Stimulated activated CD4-positive, alpha-beta T cell treated with anti-CD3 and anti-CD28 coated beads, Interleukin-12 subunit alpha, Interleukin-12 subunit beta, amount 100 ng/mL, for 24 hours (primary cell): ENCODE data around the gene PRPH.
"Not testable (repeated sequence)": the region's sequence is repeated elsewhere in the genome, so short reads cannot be mapped to it uniquely, and the experiment has no call there.

Experiments used
- DNase-seq, 2 experiments: peaks; one replicate each; pipeline ENCODE4 v3.0.0-alpha.2; 2020; ENCODE audit warnings: low read depth in 2 of 2

Gene PRPH

GRCh38 chr12:49332891-49333371 lies 38.0 kb downstream of the PRPH start:
- no peak for DNase-seq

- DNase-seq = not testable (repeated sequence)
Measured at GRCh38 chr12:49333778-49334177, 38.8 kb downstream of the PRPH start.

GRCh38 chr12:49334226-49334625 lies 39.3 kb downstream of the PRPH start:
- DNase-seq = no peak

GRCh38 chr12:49334681-49335080 lies 39.7 kb downstream of the PRPH start:
- no peak for DNase-seq

- DNase-seq = no peak
Measured at GRCh38 chr12:49335118-49335954, 40.4 kb downstream of the PRPH start.

GRCh38 chr12:49335955-49336644 lies 41.2 kb downstream of the PRPH start:
- DNase-seq = no peak

- peak; percentile 66 to 88 for DNase-seq
Measured at GRCh38 chr12:49336645-49337584, 42.0 kb downstream of the PRPH start, which contains the start of gene C1QL4. TSS of gene C1QL4 (minus strand) at chr12:49337188. CDS start at chr12:49336477, 711 bp downstream.

GRCh38 chr12:49338830-49339463 lies 44.0 kb downstream of the PRPH start:
- no peak for DNase-seq

- no peak for DNase-seq
Measured at GRCh38 chr12:49339464-49339861, 44.5 kb downstream of the PRPH start.

- DNase-seq = no peak
Measured at GRCh38 chr12:49340095-49340870, 45.3 kb downstream of the PRPH start.

GRCh38 chr12:49340971-49341776 lies 46.2 kb downstream of the PRPH start:
- DNase-seq = no peak

- DNase-seq = no peak
Measured at GRCh38 chr12:49341777-49342065, 46.8 kb downstream of the PRPH start.

GRCh38 chr12:49342066-49342913 lies 47.3 kb downstream of the PRPH start:
- peak; percentile 51 to 83 for DNase-seq

- DNase-seq = peak in 1 of 2 experiments; percentile 22
Measured at GRCh38 chr12:49342914-49343731, 48.2 kb downstream of the PRPH start.

- no peak for DNase-seq
Measured at GRCh38 chr12:49344486-49345050, 49.6 kb downstream of the PRPH start.

GRCh38 chr12:49345051-49345824 lies 50.3 kb downstream of the PRPH start:
- no peak for DNase-seq
